HCEC 1CT (cell line): ENCODE data around the gene SHH.
"Not testable (repeated sequence)": the region's sequence is repeated elsewhere in the genome, so short reads cannot be mapped to it uniquely, and the experiment has no call there.

Source experiments
- DNase-seq: peaks from one replicate; pipeline ENCODE4 v3.0.0-alpha.2; 2017

SHH gene

GRCh38 chr7:155842496-155843265 lies 30.4 kb upstream of the SHH start:
- no peak for DNase-seq

GRCh38 chr7:155840909-155841308 lies 28.6 kb upstream of the SHH start:
- no peak for DNase-seq

GRCh38 chr7:155840262-155840885 lies 28.1 kb upstream of the SHH start:
- DNase-seq = no peak

- no peak for DNase-seq
These were observed 27.2 kb upstream of the SHH start for GRCh38 chr7:155839461-155839860.

- not testable (repeated sequence) for DNase-seq
These were observed 26.0 kb upstream of the SHH start for GRCh38 chr7:155838312-155838711.

- no peak for DNase-seq
These were observed 24.8 kb upstream of the SHH start for GRCh38 chr7:155837126-155837479.

GRCh38 chr7:155836216-155837125 lies 24.2 kb upstream of the SHH start:
- DNase-seq = no peak

GRCh38 chr7:155835446-155836215 lies 23.4 kb upstream of the SHH start:
- DNase-seq = no peak

GRCh38 chr7:155834486-155835048 lies 22.3 kb upstream of the SHH start:
- no peak for DNase-seq

- no peak for DNase-seq
These were observed 21.4 kb upstream of the SHH start for GRCh38 chr7:155833651-155834050.

GRCh38 chr7:155832581-155832981 lies 20.3 kb upstream of the SHH start:
- no peak for DNase-seq

GRCh38 chr7:155831807-155832524 lies 19.7 kb upstream of the SHH start:
- no peak for DNase-seq

- DNase-seq = no peak
These were observed 18.9 kb upstream of the SHH start for GRCh38 chr7:155830961-155831806.

GRCh38 chr7:155829796-155830470 lies 17.7 kb upstream of the SHH start:
- DNase-seq = no peak

- no peak for DNase-seq
These were observed 13.1 kb upstream of the SHH start for GRCh38 chr7:155825336-155825735.

GRCh38 chr7:155824227-155824886 lies 12.1 kb upstream of the SHH start:
- no peak for DNase-seq

- DNase-seq = no peak
These were observed 9.6 kb upstream of the SHH start for GRCh38 chr7:155821851-155822250.

- DNase-seq = no peak
These were observed 8.5 kb upstream of the SHH start for GRCh38 chr7:155820788-155821187.

- no peak for DNase-seq
These were observed 8.0 kb upstream of the SHH start for GRCh38 chr7:155820246-155820645.

- DNase-seq = no peak
These were observed 6.9 kb upstream of the SHH start for GRCh38 chr7:155819186-155819585.
